Psoas muscle (tissue), 8 donors: ENCODE measurements around the gene RB1. TPM values are rescaled to one million over a fixed set of nuclear protein-coding genes. Genes with fewer than 3 reads are reported as not detected.
A peak's percentile ranks its signal among the peaks of the same experiment; 100 is the strongest.
"Not testable (repeated sequence)": the region's sequence is repeated elsewhere in the genome, so short reads cannot be mapped to it uniquely, and the experiment has no call there.

Source experiments
- ATAC-seq, 4 donors: fragments of 200-7000 bp; cut with Tn5 transposase; one replicate each; pipeline ENCODE4 v1.9.1; 2020; ENCODE audit warnings: moderate library complexity in 3 of 4, mild to moderate bottlenecking in 2 of 4
- DNase-seq, 2 donors: peaks; one replicate each; pipeline ENCODE4 v3.0.0-alpha.2; 2020
- H3K27ac ChIP-seq: fragments of 200-600 bp; one replicate; pipeline ENCODE4 v1.8.0; 2022
- H3K27me3 ChIP-seq, 3 donors: fragments of 200-600 bp in 1 of 3; one replicate each; pipeline versions ENCODE4 v1.6.1 to v1.8.0; 2013 to 2022; ENCODE audit warnings: low read length in 2 of 3, mild to moderate bottlenecking in 2 of 3, moderate library complexity in 1 of 3; ENCODE audit not compliant: insufficient read depth in 3 of 3
- H3K36me3 ChIP-seq, 2 donors: fragments of 200-600 bp in 1 of 2; one replicate each; pipeline versions ENCODE4 v1.6.1 to v1.8.0; 2013 to 2022; ENCODE audit warnings: low read depth in 1 of 2, mild to moderate bottlenecking in 1 of 2, moderate library complexity in 1 of 2; ENCODE audit not compliant: insufficient read depth in 1 of 2
- H3K4me1 ChIP-seq: fragments of 200-600 bp; one replicate; pipeline ENCODE4 v1.8.0; 2022
- H3K4me3 ChIP-seq: fragments of 200-600 bp; one replicate; pipeline ENCODE4 v1.8.0; 2022; ENCODE audit warnings: mild to moderate bottlenecking
- H3K9me3 ChIP-seq: fragments of 200-600 bp; one replicate; pipeline ENCODE4 v1.8.0; 2022
- CTCF ChIP-seq: fragments of 200-600 bp; IDR thresholded peaks from one replicate; pipeline ENCODE4 v1.8.0; 2022; ENCODE audit warnings: antibody characterized with exemption
- WGBS, 3 donors: extraction: QIAGEN DNeasy Blood & Tissue Kit; methylation state at CpG; one replicate each; pipeline versions ENCODE4 v1.1.6 to v1.1.7; 2013; 5-methylcytosine and 5-hydroxymethylcytosine counted together
- intact Hi-C, 2 donors: fragments of 100-400 bp; cut with DNase I; formaldehyde crosslinking; loops; one replicate each; pipeline versions ENCODE4 v1.11.0 to v1.14.2; 2022
- polyA plus RNA-seq, 3 donors: library from polyadenylated mRNA; stranded (reverse); fragments of 200-250 nt; gene quantifications; one replicate each; pipeline ENCODE4 v1.2.3, GENCODE V29; 2013
- total RNA-seq, 4 donors: library from RNA; stranded (reverse); fragmentation: NEBNext Ultra II Directional in 2 of 4; extraction: Animal tissue kit (Norgen Biotek cat#: 25700) in 2 of 4; gene quantifications; one replicate each; pipeline versions ENCODE4 v1.2.1 to v1.2.4, GENCODE V29; 2021 to 2023
- donor health status: healthy with polysubstance abuse.
- donor health status: DM: no; HTN: no; CAD: no; lungs with moderate emphysema.
- donor health status: Bipolar disorder and iron deficiency.
- donor health status: healthy.
- donor health status: DM: yes; HTN: yes; CAD: no.
- donor health status: DM: no; HTN: no; CAD: no.
- donor health status: DM: no; HTN: no; CAD: no.
- donor health status: DM: yes; HTN: yes; CAD: no.

RB1 gene
- total and polyA plus RNA-seq, 7 donors: 16.6 to 35.6 (median 28.0) TPM

GRCh38 chr13:48320891-48321510, 17.4 kb downstream of the RB1 start:
- ATAC-seq (no peak), DNase-seq (no peak)
- Histone ChIP-seq H3K9me3 (peaks cover 17% of the 10 kb centered on the region), H3K4me1 (no peaks in the 10 kb centered on the region), H3K27me3 (no peaks in the 10 kb centered on the region), H3K27ac (no peak overlapping the region), H3K36me3 (peaks cover 0 to 2% of the 10 kb centered on the region in 2 donors), H3K4me3 (peak overlapping the region; percentile 13)
- intact Hi-C loops: loop anchor here in 1 of 2 donors (10.0 kb wide), 1 partner anchor 174 kb away; no protein-coding TSS in a partner anchor
- whole genome bisulfite sequencing, 3 donors: 75 to 76% (median 75%) methylated on average over 35 of the region's 35 CpGs
- no peak for TF ChIP-seq CTCF

GRCh38 chr13:48322294-48322693, 18.7 kb downstream of the RB1 start:
- TF ChIP-seq CTCF: no peak
- no peak for ATAC-seq
- Histone ChIP-seq H3K36me3 (peaks cover 0 to 2% of the 10 kb centered on the region in 2 donors), H3K4me3 (no peak overlapping the region), H3K27ac (no peak overlapping the region), H3K4me1 (no peaks in the 10 kb centered on the region), H3K9me3 (peaks cover 17% of the 10 kb centered on the region), H3K27me3 (no peaks in the 10 kb centered on the region)
- no peak for DNase-seq
- intact Hi-C loops: loop anchor here in 1 of 2 donors (10.0 kb wide), 1 partner anchor 173 kb away; no protein-coding TSS in a partner anchor

- H3K27me3 ChIP-seq: no peaks in the 10 kb centered on the region
- WGBS, 3 donors: 63 to 80% (median 73%) methylated on average over 1 of the region's 1 CpG
- no peak overlapping the region for H3K4me3 ChIP-seq
- ATAC-seq (peak in 2 of 4 donors; percentile 41 to 50), DNase-seq (no peak)
- no peaks in the 10 kb centered on the region for H3K9me3 ChIP-seq
- TF ChIP-seq CTCF: no peak
- no peak overlapping the region for H3K27ac ChIP-seq
- intact Hi-C loops: loop anchor here (5.0 to 10.0 kb wide), 3 partner anchors 248 to 441 kb away; no protein-coding TSS in a partner anchor
- H3K4me1 ChIP-seq: peaks cover 9% of the 10 kb centered on the region
- H3K36me3 ChIP-seq: no peaks in the 10 kb centered on the region
These were observed 30.4 kb downstream of the RB1 start for GRCh38 chr13:48333976-48334375.

- DNase-seq (no peak), ATAC-seq (peak in 2 of 4 donors; percentile 64 to 81)
- Histone ChIP-seq H3K27ac (no peak overlapping the region), H3K4me3 (no peak overlapping the region), H3K27me3 (no peaks in the 10 kb centered on the region), H3K4me1 (peaks cover 9% of the 10 kb centered on the region), H3K9me3 (no peaks in the 10 kb centered on the region), H3K36me3 (no peaks in the 10 kb centered on the region)
- 74 to 78% (median 75%) methylated on average over 4 of the region's 4 CpGs for WGBS, 3 donors
- TF ChIP-seq CTCF: peak; percentile 66
- intact Hi-C loops: loop anchor here (5.0 to 10.0 kb wide), 3 partner anchors 248 to 440 kb away; no protein-coding TSS in a partner anchor
These were observed 31.1 kb downstream of the RB1 start for GRCh38 chr13:48334534-48335127.

- not testable (repeated sequence) for H3K27ac ChIP-seq, ATAC-seq, H3K4me3 ChIP-seq, H3K9me3 ChIP-seq, H3K27me3 ChIP-seq, H3K36me3 ChIP-seq, H3K4me1 ChIP-seq, DNase-seq
- 95 to 97% (median 96%) methylated on average over 10 to 11 of the region's 11 CpGs for WGBS, 3 donors
- intact Hi-C loops: loop anchor here in 1 of 2 donors (10.0 kb wide), 1 partner anchor 436 kb away; no protein-coding TSS in a partner anchor
These were observed 35.6 kb downstream of the RB1 start for GRCh38 chr13:48339198-48339597.
